HL-60 (cell line): ENCODE results near the gene ACOXL.

ENCODE experiments used
- DNase-seq, 2 experiments: peaks; one replicate each; pipeline ENCODE4 v3.0.0-alpha.2; 2010 to 2020; ENCODE audit warnings: low read depth in 1 of 2, low spot score in 1 of 2
- H3K27ac ChIP-seq: fragments of 250-450 bp; sonication (Bioruptor Pico); replicated peaks from 2 replicates; pipeline ENCODE4 v1.5.1; 2020; ENCODE audit warnings: mild to moderate bottlenecking, moderate library complexity
- H3K27me3 ChIP-seq: fragments of 250-450 bp; sonication (Bioruptor Pico); 2 replicates; pipeline ENCODE4 v1.5.1; 2021; ENCODE audit warnings: mild to moderate bottlenecking, moderate library complexity; ENCODE audit not compliant: insufficient read depth, poor library complexity, severe bottlenecking
- H3K4me3 ChIP-seq: replicated peaks from 2 replicates; pipeline ENCODE4 v1.5.1; 2011; ENCODE audit warnings: mild to moderate bottlenecking, control low read depth, low read length; ENCODE audit not compliant: insufficient read depth
- GABPA ChIP-seq: IDR thresholded peaks from 2 replicates; pipeline ENCODE4 v1.6.1; 2012; ENCODE audit warnings: low read depth
- POLR2AphosphoS5 ChIP-seq: IDR thresholded peaks from 2 replicates; pipeline ENCODE4 v1.6.1; 2012; ENCODE audit warnings: low read depth
- REST ChIP-seq: IDR thresholded peaks from 2 replicates; pipeline ENCODE4 v1.6.1; 2012; ENCODE audit warnings: low read depth; ENCODE audit not compliant: insufficient replicate concordance
- SPI1 ChIP-seq: IDR thresholded peaks from 2 replicates; pipeline ENCODE4 v1.6.1; 2012; ENCODE audit warnings: low read depth, mild to moderate bottlenecking, borderline replicate concordance
- TF ChIP-seq, protein P1 (sequence below): IDR thresholded peaks from one replicate; pipeline ENCODE4 v1.5.1; 2011; ENCODE audit warnings: low read length, control low read depth, inconsistent platforms; ENCODE audit not compliant: insufficient read depth

Gene ACOXL

GRCh38 chr2:110702514-110703380, 29.6 kb upstream of the ACOXL start:
- TF ChIP-seq REST, result no peak
- no peak for TF ChIP-seq GABPA
- TF ChIP-seq SPI1, result no peak
- TF ChIP-seq POLR2AphosphoS5, result no peak
- TF ChIP-seq, protein P1, sequence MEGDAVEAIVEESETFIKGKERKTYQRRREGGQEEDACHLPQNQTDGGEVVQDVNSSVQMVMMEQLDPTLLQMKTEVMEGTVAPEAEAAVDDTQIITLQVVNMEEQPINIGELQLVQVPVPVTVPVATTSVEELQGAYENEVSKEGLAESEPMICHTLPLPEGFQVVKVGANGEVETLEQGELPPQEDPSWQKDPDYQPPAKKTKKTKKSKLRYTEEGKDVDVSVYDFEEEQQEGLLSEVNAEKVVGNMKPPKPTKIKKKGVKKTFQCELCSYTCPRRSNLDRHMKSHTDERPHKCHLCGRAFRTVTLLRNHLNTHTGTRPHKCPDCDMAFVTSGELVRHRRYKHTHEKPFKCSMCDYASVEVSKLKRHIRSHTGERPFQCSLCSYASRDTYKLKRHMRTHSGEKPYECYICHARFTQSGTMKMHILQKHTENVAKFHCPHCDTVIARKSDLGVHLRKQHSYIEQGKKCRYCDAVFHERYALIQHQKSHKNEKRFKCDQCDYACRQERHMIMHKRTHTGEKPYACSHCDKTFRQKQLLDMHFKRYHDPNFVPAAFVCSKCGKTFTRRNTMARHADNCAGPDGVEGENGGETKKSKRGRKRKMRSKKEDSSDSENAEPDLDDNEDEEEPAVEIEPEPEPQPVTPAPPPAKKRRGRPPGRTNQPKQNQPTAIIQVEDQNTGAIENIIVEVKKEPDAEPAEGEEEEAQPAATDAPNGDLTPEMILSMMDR, result no peak
- DNase-seq, result peak in 1 of 2 experiments; percentile 32
- H3K27me3 ChIP-seq, result no peaks in the 10 kb centered on the region

GRCh38 chr2:110707386-110707965, 24.9 kb upstream of the ACOXL start:
- TF ChIP-seq SPI1 (no peak), POLR2AphosphoS5 (no peak), REST (no peak), GABPA (no peak)
- TF ChIP-seq, protein P1, result no peak
- Histone ChIP-seq H3K4me3 (no peak overlapping the region), H3K27me3 (no peaks in the 10 kb centered on the region), H3K27ac (peak overlapping the region; percentile 48)
- DNase-seq, result peak in 1 of 2 experiments; percentile 19

More at GRCh38 chr2:110702514-110703380, 29.6 kb upstream of the ACOXL start:
- no peak overlapping the region for H3K4me3 ChIP-seq
- no peak overlapping the region; the same call in 1 of the 2 replicates for H3K27ac ChIP-seq

DNA sequence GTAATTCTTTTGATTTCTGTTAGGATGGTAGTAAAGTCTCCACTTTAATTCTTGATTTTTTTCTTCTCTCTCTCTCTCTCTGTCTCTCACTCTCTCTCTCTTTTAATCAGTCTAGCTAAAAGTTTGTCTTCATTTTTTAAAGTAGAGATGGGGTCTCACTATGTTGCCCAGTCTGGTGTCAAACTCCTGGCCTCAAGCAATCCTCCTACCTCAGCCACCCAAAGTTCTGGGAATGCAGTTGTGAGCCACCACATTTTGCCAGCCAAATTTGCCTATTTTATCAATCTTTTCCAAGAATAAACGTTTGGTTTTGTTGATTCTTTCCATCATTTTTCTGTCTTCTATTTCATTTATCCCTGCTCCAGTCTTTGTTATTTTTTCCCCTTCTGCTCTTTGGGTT, 23.9 kb upstream of the ACOXL start:
- no peaks in the 10 kb centered on the region for H3K27me3 ChIP-seq
- DNase-seq, result no peak
- no peak overlapping the region for H3K4me3 ChIP-seq
- TF ChIP-seq GABPA, result no peak
- no peak for TF ChIP-seq POLR2AphosphoS5
- H3K27ac ChIP-seq, result no peak overlapping the region; the same call in 1 of the 2 replicates

DNA sequence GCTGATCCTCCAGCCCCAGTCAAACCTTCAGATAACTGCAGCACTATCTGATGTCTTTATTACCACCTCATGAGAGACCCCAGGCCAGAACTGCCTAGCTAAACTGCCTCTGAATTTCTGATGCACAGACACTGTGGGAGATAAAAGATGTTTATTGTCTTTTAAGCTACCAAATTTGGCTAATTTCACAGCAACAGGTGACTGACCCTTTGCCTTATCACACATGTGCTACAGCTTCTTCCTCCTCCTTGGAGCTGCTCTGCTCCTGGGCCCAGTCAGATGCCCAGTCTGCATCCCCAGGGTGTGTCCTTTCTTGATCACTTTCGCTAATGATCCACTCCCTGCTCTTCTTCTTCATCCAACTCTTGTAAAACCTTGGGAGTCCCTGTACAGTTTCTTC, 19.6 kb upstream of the ACOXL start:
- DNase-seq, result no peak
- H3K4me3 ChIP-seq, result no peak overlapping the region
- TF ChIP-seq SPI1 (no peak), POLR2AphosphoS5 (no peak), REST (no peak), GABPA (no peak)
- TF ChIP-seq, protein P1, result no peak
- H3K27ac ChIP-seq, result no peak overlapping the region
- no peaks in the 10 kb centered on the region for H3K27me3 ChIP-seq
